MM.1S (cell line): Measurements from ENCODE around the gene TMEM254.

ENCODE experiments used
- DNase-seq: peaks from one replicate; pipeline ENCODE4 v3.0.0-alpha.2; 2015
- H2AFZ ChIP-seq: fragments of 300-600 bp; sonication (generic); 2 replicates; pipeline ENCODE4 v1.6.0; 2016; ENCODE audit warnings: antibody characterized with exemption, low read length
- H3F3A ChIP-seq: fragments of 300-600 bp; sonication (generic); 2 replicates; pipeline ENCODE4 v1.6.1; 2016; ENCODE audit warnings: mild to moderate bottlenecking, antibody characterized with exemption, low read length, moderate library complexity, mixed read lengths; ENCODE audit not compliant: insufficient read depth
- H3K27ac ChIP-seq: fragments of 300-600 bp; sonication (generic); 2 replicates; pipeline ENCODE4 v1.5.1; 2016; ENCODE audit warnings: mild to moderate bottlenecking, low read length
- H3K27me3 ChIP-seq: fragments of 300-600 bp; sonication (generic); replicated peaks from 2 replicates; pipeline ENCODE4 v1.6.0; 2016; ENCODE audit warnings: low read length; ENCODE audit not compliant: insufficient read depth
- H3K36me3 ChIP-seq: fragments of 300-600 bp; sonication (generic); replicated peaks from 2 replicates; pipeline ENCODE4 v1.6.1; 2016; ENCODE audit warnings: mild to moderate bottlenecking, low read length, mixed read lengths; ENCODE audit not compliant: insufficient read depth
- H3K4me1 ChIP-seq: fragments of 300-600 bp; sonication (generic); 2 replicates; pipeline ENCODE4 v1.6.1; 2016; ENCODE audit warnings: low read length, mixed read lengths
- H3K4me2 ChIP-seq: fragments of 300-600 bp; sonication (generic); 2 replicates; pipeline ENCODE4 v1.6.0; 2016; ENCODE audit warnings: low read depth, low read length
- H3K4me3 ChIP-seq: fragments of 300-600 bp; sonication (generic); 2 replicates; pipeline ENCODE4 v1.5.1; 2016; ENCODE audit warnings: low read length, mixed read lengths
- H3K79me2 ChIP-seq: fragments of 300-600 bp; sonication (generic); 2 replicates; pipeline ENCODE4 v1.6.1; 2016; ENCODE audit warnings: mixed run types, low read length, mixed read lengths
- H3K9ac ChIP-seq: fragments of 300-600 bp; sonication (generic); 2 replicates; pipeline ENCODE4 v1.6.1; 2016; ENCODE audit warnings: low read length, mixed read lengths
- H3K9me2 ChIP-seq: fragments of 300-600 bp; sonication (generic); replicated peaks from 2 replicates; pipeline ENCODE4 v1.6.1; 2016; ENCODE audit warnings: mild to moderate bottlenecking, low read length, mixed read lengths; ENCODE audit not compliant: insufficient read depth
- H3K9me3 ChIP-seq: fragments of 300-600 bp; sonication (generic); replicated peaks from 2 replicates; pipeline ENCODE4 v1.6.1; 2016; ENCODE audit warnings: mild to moderate bottlenecking, low read length, mixed read lengths; ENCODE audit not compliant: insufficient read depth
- H4K20me1 ChIP-seq: fragments of 300-600 bp; sonication (generic); 2 replicates; pipeline ENCODE4 v1.6.1; 2016; ENCODE audit warnings: mild to moderate bottlenecking, low read length, moderate library complexity, mixed read lengths; ENCODE audit not compliant: insufficient read depth
- EZH2 ChIP-seq: fragments of 300-600 bp; sonication (generic); optimal IDR thresholded peaks from 2 replicates; pipeline ENCODE3; 2017; ENCODE audit warnings: low read depth, mild to moderate bottlenecking, antibody characterized with exemption, low read length, mixed read lengths
- EZH2phosphoT487 ChIP-seq: fragments of 300-600 bp; sonication (generic); IDR thresholded peaks from 2 replicates; pipeline ENCODE4 v1.6.1; 2018; ENCODE audit warnings: antibody characterized with exemption, low read length
- TF ChIP-seq, protein P1 (sequence below): fragments of 300-600 bp; sonication (generic); IDR thresholded peaks from 2 replicates; pipeline ENCODE4 v1.5.1; 2016; ENCODE audit warnings: antibody characterized with exemption, low read length, mixed read lengths

The TMEM254 gene

GRCh38 chr10:80108576-80109239, 30.2 kb downstream of the TMEM254 start:
- Histone ChIP-seq H3K36me3 (no peaks in the 10 kb centered on the region), H3F3A (peaks cover 15% of the 10 kb centered on the region), H3K9me3 (no peaks in the 10 kb centered on the region), H3K4me1 (0 out of 2 replicates have a peak, but pooled peaks cover 13% of the 10 kb centered on the region), H2AFZ (no peak overlapping the region), H3K27me3 (no peaks in the 10 kb centered on the region), H3K9ac (no peak overlapping the region), H3K27ac (no peak overlapping the region), H3K79me2 (no peaks in the 10 kb centered on the region), H4K20me1 (no peaks in the 10 kb centered on the region), H3K9me2 (no peaks in the 10 kb centered on the region), H3K4me2 (no peak overlapping the region), H3K4me3 (no peak overlapping the region)
- TF ChIP-seq EZH2phosphoT487, result no peak
- DNase-seq, result no peak

- no peaks in the 10 kb centered on the region for H4K20me1 ChIP-seq
- peak overlapping the region; percentile 98; the same call in 1 of the 2 replicates for H3K27ac ChIP-seq
- H3K4me2 ChIP-seq, result peak overlapping the region; percentile 89; the same call in 1 of the 2 replicates
- no peaks in the 10 kb centered on the region for H3K9me2 ChIP-seq
- peaks cover 15% of the 10 kb centered on the region for H3F3A ChIP-seq
- peak overlapping the region; percentile 74; the same call in 1 of the 2 replicates for H3K9ac ChIP-seq
- H3K27me3 ChIP-seq, result no peaks in the 10 kb centered on the region
- H3K79me2 ChIP-seq, result no peaks in the 10 kb centered on the region
- 0 out of 2 replicates have a peak overlapping the region, but pooled peaks have one; percentile 65 for H3K4me3 ChIP-seq
- H3K36me3 ChIP-seq, result no peaks in the 10 kb centered on the region
- H3K4me1 ChIP-seq, result 0 out of 2 replicates have a peak, but pooled peaks cover 13% of the 10 kb centered on the region
- no peaks in the 10 kb centered on the region for H3K9me3 ChIP-seq
- TF ChIP-seq EZH2phosphoT487 (no peak), EZH2 (no peak)
- TF ChIP-seq, protein P1, sequence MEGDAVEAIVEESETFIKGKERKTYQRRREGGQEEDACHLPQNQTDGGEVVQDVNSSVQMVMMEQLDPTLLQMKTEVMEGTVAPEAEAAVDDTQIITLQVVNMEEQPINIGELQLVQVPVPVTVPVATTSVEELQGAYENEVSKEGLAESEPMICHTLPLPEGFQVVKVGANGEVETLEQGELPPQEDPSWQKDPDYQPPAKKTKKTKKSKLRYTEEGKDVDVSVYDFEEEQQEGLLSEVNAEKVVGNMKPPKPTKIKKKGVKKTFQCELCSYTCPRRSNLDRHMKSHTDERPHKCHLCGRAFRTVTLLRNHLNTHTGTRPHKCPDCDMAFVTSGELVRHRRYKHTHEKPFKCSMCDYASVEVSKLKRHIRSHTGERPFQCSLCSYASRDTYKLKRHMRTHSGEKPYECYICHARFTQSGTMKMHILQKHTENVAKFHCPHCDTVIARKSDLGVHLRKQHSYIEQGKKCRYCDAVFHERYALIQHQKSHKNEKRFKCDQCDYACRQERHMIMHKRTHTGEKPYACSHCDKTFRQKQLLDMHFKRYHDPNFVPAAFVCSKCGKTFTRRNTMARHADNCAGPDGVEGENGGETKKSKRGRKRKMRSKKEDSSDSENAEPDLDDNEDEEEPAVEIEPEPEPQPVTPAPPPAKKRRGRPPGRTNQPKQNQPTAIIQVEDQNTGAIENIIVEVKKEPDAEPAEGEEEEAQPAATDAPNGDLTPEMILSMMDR, result no peak
- peak overlapping the region; percentile 58; the same call in 1 of the 2 replicates for H2AFZ ChIP-seq
- DNase-seq, result no peak
Measured at GRCh38 chr10:80110986-80111385, 32.5 kb downstream of the TMEM254 start.

DNA sequence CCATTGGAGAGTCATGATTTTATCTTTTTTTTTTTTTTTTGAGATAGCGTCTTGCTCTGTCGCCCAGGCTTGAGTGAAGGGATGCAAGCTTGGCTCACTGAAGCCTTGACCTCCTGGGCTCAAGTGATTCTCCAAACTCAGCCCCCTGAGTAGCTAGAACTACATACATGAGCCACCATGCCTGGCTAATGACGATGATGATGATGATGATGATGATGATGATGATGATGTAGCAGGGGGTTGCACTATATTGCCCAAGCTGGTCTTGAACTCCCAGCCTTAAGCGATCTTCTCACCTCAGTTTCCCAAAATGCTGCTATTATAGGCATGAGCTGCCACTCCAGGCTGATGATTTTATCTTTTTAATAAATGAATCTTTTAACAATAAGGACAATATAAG, 40.2 kb downstream of the TMEM254 start:
- no peaks in the 10 kb centered on the region for H4K20me1 ChIP-seq
- H3K27me3 ChIP-seq, result no peaks in the 10 kb centered on the region
- no peaks in the 10 kb centered on the region for H3K9me3 ChIP-seq
- no peaks in the 10 kb centered on the region for H3F3A ChIP-seq
- no peak overlapping the region for H3K4me3 ChIP-seq
- H3K9ac ChIP-seq, result no peak overlapping the region
- no peaks in the 10 kb centered on the region for H3K9me2 ChIP-seq
- no peaks in the 10 kb centered on the region for H3K4me1 ChIP-seq
- H3K79me2 ChIP-seq, result no peaks in the 10 kb centered on the region
- TF ChIP-seq EZH2, result no peak
- TF ChIP-seq, protein P1, result no peak
- TF ChIP-seq EZH2phosphoT487, result no peak
- H3K27ac ChIP-seq, result no peak overlapping the region
- no peaks in the 10 kb centered on the region for H3K36me3 ChIP-seq
- DNase-seq, result no peak
- no peak overlapping the region for H3K4me2 ChIP-seq
- H2AFZ ChIP-seq, result no peak overlapping the region

GRCh38 chr10:80122110-80122710, 43.7 kb downstream of the TMEM254 start:
- no peaks in the 10 kb centered on the region for H3K9me3 ChIP-seq
- H3K4me3 ChIP-seq, result no peak overlapping the region
- H3F3A ChIP-seq, result no peaks in the 10 kb centered on the region
- no peak for TF ChIP-seq EZH2
- TF ChIP-seq, protein P1, result no peak
- no peak for TF ChIP-seq EZH2phosphoT487
- no peak overlapping the region for H2AFZ ChIP-seq
- H3K9me2 ChIP-seq, result no peaks in the 10 kb centered on the region
- H3K9ac ChIP-seq, result no peak overlapping the region
- H3K36me3 ChIP-seq, result no peaks in the 10 kb centered on the region
- H4K20me1 ChIP-seq, result no peaks in the 10 kb centered on the region
- H3K27me3 ChIP-seq, result no peaks in the 10 kb centered on the region
- H3K27ac ChIP-seq, result no peak overlapping the region
- no peak for DNase-seq
- H3K79me2 ChIP-seq, result no peaks in the 10 kb centered on the region
- no peaks in the 10 kb centered on the region for H3K4me1 ChIP-seq
- H3K4me2 ChIP-seq, result no peak overlapping the region
